PC-3 (cell line): ENCODE measurements around the gene REST.

ENCODE experiments used
- EZH2 ChIP-seq: fragments of 300-600 bp; sonication (generic); IDR thresholded peaks from one replicate; pipeline ENCODE4 v1.6.1; 2017; ENCODE audit warnings: antibody characterized with exemption, mild to moderate bottlenecking, low read length; ENCODE audit not compliant: unreplicated experiment
- EZH2phosphoT487 ChIP-seq: fragments of 300-600 bp; sonication (generic); IDR thresholded peaks from 2 replicates; pipeline ENCODE4 v1.6.1; 2018; ENCODE audit warnings: mild to moderate bottlenecking, antibody characterized with exemption, low read length, borderline replicate concordance
- TF ChIP-seq, protein P1 (sequence below): fragments of 300-600 bp; sonication (generic); conservative IDR thresholded peaks from 2 replicates; pipeline ENCODE4 v1.5.1; 2017; ENCODE audit warnings: antibody characterized with exemption, low read depth, mild to moderate bottlenecking, low read length

DNA sequence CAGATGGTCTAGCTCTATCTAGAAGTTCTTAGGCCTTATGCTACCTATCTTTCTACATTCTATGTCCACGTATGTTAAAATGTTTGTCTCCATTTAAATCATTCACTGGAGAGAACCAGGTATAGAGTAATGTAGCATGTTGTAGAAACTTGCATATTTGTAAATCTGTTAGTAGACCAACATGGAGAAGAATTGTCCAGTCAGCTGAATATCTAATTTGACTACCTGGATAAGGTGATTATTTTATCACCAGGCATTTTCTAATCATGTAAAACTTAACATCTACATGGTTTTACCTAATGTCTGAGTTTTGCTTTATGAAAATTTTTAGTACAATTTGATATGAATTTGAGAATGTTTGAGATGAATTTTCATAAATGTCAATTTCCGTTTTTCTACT lies 19.5 kb downstream of the REST start:
- TF ChIP-seq, protein P1, sequence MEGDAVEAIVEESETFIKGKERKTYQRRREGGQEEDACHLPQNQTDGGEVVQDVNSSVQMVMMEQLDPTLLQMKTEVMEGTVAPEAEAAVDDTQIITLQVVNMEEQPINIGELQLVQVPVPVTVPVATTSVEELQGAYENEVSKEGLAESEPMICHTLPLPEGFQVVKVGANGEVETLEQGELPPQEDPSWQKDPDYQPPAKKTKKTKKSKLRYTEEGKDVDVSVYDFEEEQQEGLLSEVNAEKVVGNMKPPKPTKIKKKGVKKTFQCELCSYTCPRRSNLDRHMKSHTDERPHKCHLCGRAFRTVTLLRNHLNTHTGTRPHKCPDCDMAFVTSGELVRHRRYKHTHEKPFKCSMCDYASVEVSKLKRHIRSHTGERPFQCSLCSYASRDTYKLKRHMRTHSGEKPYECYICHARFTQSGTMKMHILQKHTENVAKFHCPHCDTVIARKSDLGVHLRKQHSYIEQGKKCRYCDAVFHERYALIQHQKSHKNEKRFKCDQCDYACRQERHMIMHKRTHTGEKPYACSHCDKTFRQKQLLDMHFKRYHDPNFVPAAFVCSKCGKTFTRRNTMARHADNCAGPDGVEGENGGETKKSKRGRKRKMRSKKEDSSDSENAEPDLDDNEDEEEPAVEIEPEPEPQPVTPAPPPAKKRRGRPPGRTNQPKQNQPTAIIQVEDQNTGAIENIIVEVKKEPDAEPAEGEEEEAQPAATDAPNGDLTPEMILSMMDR = no peak
- no peak for TF ChIP-seq EZH2phosphoT487
- no peak for TF ChIP-seq EZH2
